GM19452 (cell line): ENCODE data around the gene SKIC3.

Experiments
- ATAC-seq: cut with Tn5 transposase; IDR thresholded peaks from one replicate; pipeline ENCODE4 v1.9.1; 2021; ENCODE audit not compliant: unreplicated experiment

Gene SKIC3

GRCh38 chr5:95554647-95555548 is at the start of gene SKIC3, which contains the start of gene ARSK:
TSS of gene SKIC3 (minus strand) at chr5:95554977. CDS start at chr5:95547150, 7,827 bp downstream.
TSS of gene ARSK (plus strand) at chr5:95555101. CDS start at chr5:95555279, 178 bp downstream.
- peak; percentile 93 for ATAC-seq

GRCh38 chr5:95600557-95600956 is 45.8 kb upstream of the SKIC3 start:
- ATAC-seq: no peak

GRCh38 chr5:95599252-95599651 is 44.5 kb upstream of the SKIC3 start:
- no peak for ATAC-seq

GRCh38 chr5:95595289-95595931 is 40.6 kb upstream of the SKIC3 start:
- ATAC-seq: no peak

- no peak for ATAC-seq
Measured at GRCh38 chr5:95591490-95591901, 36.7 kb upstream of the SKIC3 start.

- ATAC-seq: no peak
Measured at GRCh38 chr5:95590880-95591279, 36.1 kb upstream of the SKIC3 start.

GRCh38 chr5:95583992-95584391 is 29.2 kb upstream of the SKIC3 start:
- no peak for ATAC-seq

- no peak for ATAC-seq
Measured at GRCh38 chr5:95581576-95581975, 26.8 kb upstream of the SKIC3 start.

GRCh38 chr5:95572016-95572415 is 17.2 kb upstream of the SKIC3 start:
- no peak for ATAC-seq

GRCh38 chr5:95565280-95565920 is 10.6 kb upstream of the SKIC3 start:
- ATAC-seq: no peak

GRCh38 chr5:95564450-95564849 is 9.7 kb upstream of the SKIC3 start:
- ATAC-seq: no peak

- ATAC-seq: no peak
Measured at GRCh38 chr5:95563367-95563766, 8.6 kb upstream of the SKIC3 start.

GRCh38 chr5:95562282-95562681 is 7.5 kb upstream of the SKIC3 start:
- no peak for ATAC-seq

GRCh38 chr5:95557841-95558240 is 3.1 kb upstream of the SKIC3 start:
- no peak for ATAC-seq

- ATAC-seq: no peak
Measured at GRCh38 chr5:95555553-95555952, 776 bp upstream of the SKIC3 start.

- ATAC-seq: peak; percentile 28
Measured at GRCh38 chr5:95554331-95554646, 488 bp downstream of the SKIC3 start.

- no peak for ATAC-seq
Measured at GRCh38 chr5:95549030-95549429, 5.7 kb downstream of the SKIC3 start.

GRCh38 chr5:95543017-95543705 is 11.6 kb downstream of the SKIC3 start:
- ATAC-seq: no peak

GRCh38 chr5:95537501-95537900 is 17.3 kb downstream of the SKIC3 start:
- no peak for ATAC-seq

- no peak for ATAC-seq
Measured at GRCh38 chr5:95533761-95534160, 21.0 kb downstream of the SKIC3 start.

- no peak for ATAC-seq
Measured at GRCh38 chr5:95533106-95533505, 21.7 kb downstream of the SKIC3 start.
